ENCODE measurements around the gene DRC3.

DNA sequence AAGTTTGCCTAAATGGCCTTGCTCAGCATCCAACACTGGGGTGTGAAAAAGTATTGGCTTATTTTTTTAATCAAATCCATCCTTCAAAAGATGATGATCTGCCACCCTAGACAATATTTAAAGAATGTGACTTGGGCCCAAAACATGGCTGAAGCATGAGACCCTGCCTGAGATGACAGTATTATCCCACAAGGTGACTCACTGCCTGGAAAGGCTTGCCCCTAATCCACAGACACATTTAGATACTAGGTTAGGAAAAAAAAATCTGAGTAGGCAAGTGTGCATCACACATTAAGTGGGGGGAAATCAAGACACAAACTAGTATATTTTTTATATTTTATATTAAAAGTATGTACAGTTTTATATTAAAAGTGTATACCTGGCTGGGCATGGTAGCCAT, 38.9 kb upstream of the DRC3 start:
- TF ChIP-seq, protein P1, sequence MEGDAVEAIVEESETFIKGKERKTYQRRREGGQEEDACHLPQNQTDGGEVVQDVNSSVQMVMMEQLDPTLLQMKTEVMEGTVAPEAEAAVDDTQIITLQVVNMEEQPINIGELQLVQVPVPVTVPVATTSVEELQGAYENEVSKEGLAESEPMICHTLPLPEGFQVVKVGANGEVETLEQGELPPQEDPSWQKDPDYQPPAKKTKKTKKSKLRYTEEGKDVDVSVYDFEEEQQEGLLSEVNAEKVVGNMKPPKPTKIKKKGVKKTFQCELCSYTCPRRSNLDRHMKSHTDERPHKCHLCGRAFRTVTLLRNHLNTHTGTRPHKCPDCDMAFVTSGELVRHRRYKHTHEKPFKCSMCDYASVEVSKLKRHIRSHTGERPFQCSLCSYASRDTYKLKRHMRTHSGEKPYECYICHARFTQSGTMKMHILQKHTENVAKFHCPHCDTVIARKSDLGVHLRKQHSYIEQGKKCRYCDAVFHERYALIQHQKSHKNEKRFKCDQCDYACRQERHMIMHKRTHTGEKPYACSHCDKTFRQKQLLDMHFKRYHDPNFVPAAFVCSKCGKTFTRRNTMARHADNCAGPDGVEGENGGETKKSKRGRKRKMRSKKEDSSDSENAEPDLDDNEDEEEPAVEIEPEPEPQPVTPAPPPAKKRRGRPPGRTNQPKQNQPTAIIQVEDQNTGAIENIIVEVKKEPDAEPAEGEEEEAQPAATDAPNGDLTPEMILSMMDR (IDR thresholded peaks at IDR 0.05; ENCODE audit: poor library complexity, severe bottlenecking): no peak
- no peak for TF ChIP-seq SMC3 (conservative IDR thresholded peaks at IDR 0.05; ENCODE audit: poor library complexity)
- no peak for TF ChIP-seq POLR2AphosphoS5 (IDR thresholded peaks at IDR 0.05)
- TF ChIP-seq, protein P2, sequence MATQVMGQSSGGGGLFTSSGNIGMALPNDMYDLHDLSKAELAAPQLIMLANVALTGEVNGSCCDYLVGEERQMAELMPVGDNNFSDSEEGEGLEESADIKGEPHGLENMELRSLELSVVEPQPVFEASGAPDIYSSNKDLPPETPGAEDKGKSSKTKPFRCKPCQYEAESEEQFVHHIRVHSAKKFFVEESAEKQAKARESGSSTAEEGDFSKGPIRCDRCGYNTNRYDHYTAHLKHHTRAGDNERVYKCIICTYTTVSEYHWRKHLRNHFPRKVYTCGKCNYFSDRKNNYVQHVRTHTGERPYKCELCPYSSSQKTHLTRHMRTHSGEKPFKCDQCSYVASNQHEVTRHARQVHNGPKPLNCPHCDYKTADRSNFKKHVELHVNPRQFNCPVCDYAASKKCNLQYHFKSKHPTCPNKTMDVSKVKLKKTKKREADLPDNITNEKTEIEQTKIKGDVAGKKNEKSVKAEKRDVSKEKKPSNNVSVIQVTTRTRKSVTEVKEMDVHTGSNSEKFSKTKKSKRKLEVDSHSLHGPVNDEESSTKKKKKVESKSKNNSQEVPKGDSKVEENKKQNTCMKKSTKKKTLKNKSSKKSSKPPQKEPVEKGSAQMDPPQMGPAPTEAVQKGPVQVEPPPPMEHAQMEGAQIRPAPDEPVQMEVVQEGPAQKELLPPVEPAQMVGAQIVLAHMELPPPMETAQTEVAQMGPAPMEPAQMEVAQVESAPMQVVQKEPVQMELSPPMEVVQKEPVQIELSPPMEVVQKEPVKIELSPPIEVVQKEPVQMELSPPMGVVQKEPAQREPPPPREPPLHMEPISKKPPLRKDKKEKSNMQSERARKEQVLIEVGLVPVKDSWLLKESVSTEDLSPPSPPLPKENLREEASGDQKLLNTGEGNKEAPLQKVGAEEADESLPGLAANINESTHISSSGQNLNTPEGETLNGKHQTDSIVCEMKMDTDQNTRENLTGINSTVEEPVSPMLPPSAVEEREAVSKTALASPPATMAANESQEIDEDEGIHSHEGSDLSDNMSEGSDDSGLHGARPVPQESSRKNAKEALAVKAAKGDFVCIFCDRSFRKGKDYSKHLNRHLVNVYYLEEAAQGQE (IDR thresholded peaks at IDR 0.05; ENCODE audit: borderline replicate concordance): no peak

All from neural cell (in vitro differentiated cells).